C4-2B (cell line): Measurements from ENCODE around the gene DCST2.

Experiments used
- CTCF ChIP-seq: fragments of 450-650 bp; conservative IDR thresholded peaks from 2 replicates; pipeline ENCODE4 v1.5.1; 2017; ENCODE audit warnings: mild to moderate bottlenecking
- ZFX ChIP-seq: fragments of 450-650 bp; IDR thresholded peaks from 2 replicates; pipeline ENCODE4 v1.6.1; 2017

- no peak for TF ChIP-seq CTCF
- no peak for TF ChIP-seq ZFX
Observed at GRCh38 chr1:155015527-155016230, 17.9 kb downstream of the DCST2 start.
